Hepatocyte (in vitro differentiated cells): ENCODE measurements around the gene FOXF2.

ENCODE experiments used
- EZH2 ChIP-seq: fragments of 200-600 bp; sonication (generic); IDR thresholded peaks from 2 replicates; pipeline ENCODE4 v1.6.1; 2016; ENCODE audit warnings: antibody characterized with exemption, mild to moderate bottlenecking, borderline replicate concordance
- EZH2phosphoT487 ChIP-seq: fragments of 200-600 bp; sonication (generic); IDR thresholded peaks from one replicate; pipeline ENCODE4 v1.6.1; 2018; ENCODE audit warnings: antibody characterized with exemption, mild to moderate bottlenecking, low read depth, moderate library complexity; ENCODE audit not compliant: unreplicated experiment, severe bottlenecking
- TF ChIP-seq, protein P1 (sequence below): fragments of 200-600 bp; sonication (generic); IDR thresholded peaks from 2 replicates; pipeline ENCODE4 v1.5.1; 2016; ENCODE audit warnings: antibody characterized with exemption, mild to moderate bottlenecking; ENCODE audit not compliant: poor library complexity

DNA sequence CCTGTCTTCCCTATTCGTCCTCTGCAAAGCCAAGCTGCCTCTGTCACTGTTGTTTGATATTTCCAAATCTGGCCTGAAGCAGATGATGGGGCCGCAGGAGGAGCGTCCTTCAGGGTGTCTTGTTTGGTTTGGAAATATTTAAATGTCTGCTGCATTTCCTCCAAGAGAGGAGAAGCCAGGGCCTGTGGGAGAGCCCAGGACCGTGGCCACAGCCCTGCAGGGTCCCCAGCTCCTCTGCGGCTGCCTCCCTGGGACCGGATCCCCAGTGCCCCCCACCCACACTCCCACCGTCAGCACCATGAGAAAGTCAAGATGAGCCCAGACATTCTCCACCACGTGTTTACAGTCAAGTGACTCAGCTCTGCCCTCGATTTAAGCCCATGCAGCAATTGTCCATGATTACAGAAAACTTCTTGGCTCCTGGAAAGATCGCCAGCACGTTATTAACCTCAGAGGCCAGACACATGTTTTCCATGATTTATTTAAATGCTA, 18.2 kb downstream of the FOXF2 start:
- TF ChIP-seq, protein P1, sequence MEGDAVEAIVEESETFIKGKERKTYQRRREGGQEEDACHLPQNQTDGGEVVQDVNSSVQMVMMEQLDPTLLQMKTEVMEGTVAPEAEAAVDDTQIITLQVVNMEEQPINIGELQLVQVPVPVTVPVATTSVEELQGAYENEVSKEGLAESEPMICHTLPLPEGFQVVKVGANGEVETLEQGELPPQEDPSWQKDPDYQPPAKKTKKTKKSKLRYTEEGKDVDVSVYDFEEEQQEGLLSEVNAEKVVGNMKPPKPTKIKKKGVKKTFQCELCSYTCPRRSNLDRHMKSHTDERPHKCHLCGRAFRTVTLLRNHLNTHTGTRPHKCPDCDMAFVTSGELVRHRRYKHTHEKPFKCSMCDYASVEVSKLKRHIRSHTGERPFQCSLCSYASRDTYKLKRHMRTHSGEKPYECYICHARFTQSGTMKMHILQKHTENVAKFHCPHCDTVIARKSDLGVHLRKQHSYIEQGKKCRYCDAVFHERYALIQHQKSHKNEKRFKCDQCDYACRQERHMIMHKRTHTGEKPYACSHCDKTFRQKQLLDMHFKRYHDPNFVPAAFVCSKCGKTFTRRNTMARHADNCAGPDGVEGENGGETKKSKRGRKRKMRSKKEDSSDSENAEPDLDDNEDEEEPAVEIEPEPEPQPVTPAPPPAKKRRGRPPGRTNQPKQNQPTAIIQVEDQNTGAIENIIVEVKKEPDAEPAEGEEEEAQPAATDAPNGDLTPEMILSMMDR = no peak
- no peak for TF ChIP-seq EZH2
- TF ChIP-seq EZH2phosphoT487 = no peak
